Measurements from ENCODE around the gene FNIP2. TPM values are rescaled to one million over a fixed set of nuclear protein-coding genes. Genes with fewer than 3 reads are reported as not detected.

FNIP2 gene
- total RNA-seq, 1 experiment from 2014 or later = 16.1 TPM

DNA sequence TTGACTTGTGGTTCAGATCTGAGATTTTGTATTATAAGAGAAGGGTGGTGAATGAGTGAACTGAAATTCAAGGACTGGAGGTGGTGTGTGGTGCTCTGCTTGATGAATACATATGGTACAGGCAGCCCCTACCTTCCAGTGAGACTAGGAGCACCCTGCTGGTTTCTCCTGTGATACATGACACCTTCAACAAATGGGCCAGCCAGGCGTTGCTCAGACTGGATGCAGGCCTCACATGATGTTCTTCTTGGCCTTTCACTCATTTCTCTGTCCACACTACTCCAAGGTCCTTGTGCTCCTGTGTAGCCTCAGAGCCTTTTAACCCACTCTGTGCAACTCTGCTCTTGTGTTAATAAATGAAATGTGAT lies 67.2 kb downstream of the FNIP2 start:
- CTCF ChIA-PET = no interaction called here
- POLR2A ChIA-PET (ENCODE audit: low non-redundant PET) = no interaction called here
- BruUV-seq (replicated peaks) = no TSS peak

GRCh38 chr4:158836828-158837449 lies 68.1 kb downstream of the FNIP2 start:
- ChIA-PET CTCF (no interaction called here), POLR2A (ENCODE audit: low non-redundant PET) (no interaction called here)

More for the DNA sequence above, 67.2 kb downstream of the FNIP2 start:
- no peaks in the 10 kb centered on the region for H3K27me3 ChIP-seq (replicated peaks; ENCODE audit: insufficient read depth, low read depth, low read length, poor library complexity)
- no peak for DNase-seq (ENCODE audit: low spot score)
- intact Hi-C loops (cut with micrococcal nuclease; ENCODE audit: unreplicated experiment) = no loop called here
- no peaks in the 10 kb centered on the region for H3K9me3 ChIP-seq (ENCODE audit: low read depth, low read length, poor library complexity, severe bottlenecking)
- no peaks in the 10 kb centered on the region for H3K4me1 ChIP-seq (ENCODE audit: insufficient read depth, low read length, poor library complexity, severe bottlenecking)
- no peak overlapping the region for H3K4me3 ChIP-seq (ENCODE audit: low read depth, low read length, poor library complexity, severe bottlenecking)
- H3K27ac ChIP-seq (ENCODE audit: low read depth, low read length, poor library complexity, severe bottlenecking) = no peak overlapping the region
- TF ChIP-seq, protein P1, sequence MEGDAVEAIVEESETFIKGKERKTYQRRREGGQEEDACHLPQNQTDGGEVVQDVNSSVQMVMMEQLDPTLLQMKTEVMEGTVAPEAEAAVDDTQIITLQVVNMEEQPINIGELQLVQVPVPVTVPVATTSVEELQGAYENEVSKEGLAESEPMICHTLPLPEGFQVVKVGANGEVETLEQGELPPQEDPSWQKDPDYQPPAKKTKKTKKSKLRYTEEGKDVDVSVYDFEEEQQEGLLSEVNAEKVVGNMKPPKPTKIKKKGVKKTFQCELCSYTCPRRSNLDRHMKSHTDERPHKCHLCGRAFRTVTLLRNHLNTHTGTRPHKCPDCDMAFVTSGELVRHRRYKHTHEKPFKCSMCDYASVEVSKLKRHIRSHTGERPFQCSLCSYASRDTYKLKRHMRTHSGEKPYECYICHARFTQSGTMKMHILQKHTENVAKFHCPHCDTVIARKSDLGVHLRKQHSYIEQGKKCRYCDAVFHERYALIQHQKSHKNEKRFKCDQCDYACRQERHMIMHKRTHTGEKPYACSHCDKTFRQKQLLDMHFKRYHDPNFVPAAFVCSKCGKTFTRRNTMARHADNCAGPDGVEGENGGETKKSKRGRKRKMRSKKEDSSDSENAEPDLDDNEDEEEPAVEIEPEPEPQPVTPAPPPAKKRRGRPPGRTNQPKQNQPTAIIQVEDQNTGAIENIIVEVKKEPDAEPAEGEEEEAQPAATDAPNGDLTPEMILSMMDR (conservative IDR thresholded peaks at IDR 0.05; ENCODE audit: low read depth, low read length) = no peak
- TF ChIP-seq EZH2 (IDR thresholded peaks at IDR 0.05; ENCODE audit: borderline replicate concordance, low read depth, low read length, poor library complexity, severe bottlenecking) = no peak
- no peaks in the 10 kb centered on the region for H3K36me3 ChIP-seq (ENCODE audit: insufficient read depth, low read length, poor library complexity, severe bottlenecking)

GRCh38 chr4:158837527-158838141 lies 68.8 kb downstream of the FNIP2 start:
- BruUV-seq (replicated peaks) = no TSS peak
- no peak for DNase-seq (ENCODE audit: low spot score)
- H3K9me3 ChIP-seq (ENCODE audit: low read depth, low read length, poor library complexity, severe bottlenecking) = no peaks in the 10 kb centered on the region
- POLR2A ChIA-PET (ENCODE audit: low non-redundant PET) = no interaction called here
- no peak overlapping the region for H3K4me3 ChIP-seq (ENCODE audit: low read depth, low read length, poor library complexity, severe bottlenecking)
- TF ChIP-seq, protein P1 (conservative IDR thresholded peaks at IDR 0.05; ENCODE audit: low read depth, low read length) = no peak
- no peak for TF ChIP-seq EZH2 (IDR thresholded peaks at IDR 0.05; ENCODE audit: borderline replicate concordance, low read depth, low read length, poor library complexity, severe bottlenecking)
- no peaks in the 10 kb centered on the region for H3K27me3 ChIP-seq (replicated peaks; ENCODE audit: insufficient read depth, low read depth, low read length, poor library complexity)
- H3K27ac ChIP-seq (ENCODE audit: low read depth, low read length, poor library complexity, severe bottlenecking) = no peak overlapping the region
- intact Hi-C loops (cut with micrococcal nuclease; ENCODE audit: unreplicated experiment) = no loop called here
- no peaks in the 10 kb centered on the region for H3K4me1 ChIP-seq (ENCODE audit: insufficient read depth, low read length, poor library complexity, severe bottlenecking)
- no peaks in the 10 kb centered on the region for H3K36me3 ChIP-seq (ENCODE audit: insufficient read depth, low read length, poor library complexity, severe bottlenecking)
- CTCF ChIA-PET = no interaction called here

More at GRCh38 chr4:158836828-158837449, 68.1 kb downstream of the FNIP2 start:
- H3K36me3 ChIP-seq (ENCODE audit: insufficient read depth, low read length, poor library complexity, severe bottlenecking) = no peaks in the 10 kb centered on the region
- no peaks in the 10 kb centered on the region for H3K9me3 ChIP-seq (ENCODE audit: low read depth, low read length, poor library complexity, severe bottlenecking)
- TF ChIP-seq EZH2 (IDR thresholded peaks at IDR 0.05; ENCODE audit: borderline replicate concordance, low read depth, low read length, poor library complexity, severe bottlenecking) = no peak
- TF ChIP-seq, protein P1 (conservative IDR thresholded peaks at IDR 0.05; ENCODE audit: low read depth, low read length) = no peak
- no peak overlapping the region for H3K27ac ChIP-seq (ENCODE audit: low read depth, low read length, poor library complexity, severe bottlenecking)
- no peaks in the 10 kb centered on the region for H3K4me1 ChIP-seq (ENCODE audit: insufficient read depth, low read length, poor library complexity, severe bottlenecking)
- BruUV-seq (replicated peaks) = no TSS peak
- no peak overlapping the region for H3K4me3 ChIP-seq (ENCODE audit: low read depth, low read length, poor library complexity, severe bottlenecking)
- H3K27me3 ChIP-seq (replicated peaks; ENCODE audit: insufficient read depth, low read depth, low read length, poor library complexity) = no peaks in the 10 kb centered on the region
- no peak for DNase-seq (ENCODE audit: low spot score)
- intact Hi-C loops (cut with micrococcal nuclease; ENCODE audit: unreplicated experiment) = no loop called here

Measured in A673 (cell line).